Osteocyte (in vitro differentiated cells): ENCODE data around the gene PPEF2. TPM values are rescaled to one million over a fixed set of nuclear protein-coding genes. Genes with fewer than 3 reads are reported as not detected.

Experiments used
- DNase-seq: peaks from one replicate; pipeline ENCODE4 v3.0.0; 2021; ENCODE audit warnings: mixed read lengths; ENCODE audit not compliant: unreplicated experiment; ENCODE audit errors: extremely low spot score
- H3K27ac Mint-ChIP-seq: one replicate; pipeline ENCODE4 v1.8.0; 2021; ENCODE audit warnings: mild to moderate bottlenecking, mixed read lengths; ENCODE audit not compliant: unreplicated experiment
- H3K27me3 Mint-ChIP-seq: one replicate; pipeline ENCODE4 v1.8.0; 2021; ENCODE audit warnings: mixed read lengths; ENCODE audit not compliant: unreplicated experiment
- H3K36me3 Mint-ChIP-seq: one replicate; pipeline ENCODE4 v1.8.0; 2021; ENCODE audit warnings: mixed read lengths; ENCODE audit not compliant: unreplicated experiment
- H3K4me1 Mint-ChIP-seq: one replicate; pipeline ENCODE4 v1.8.0; 2021; ENCODE audit warnings: mixed read lengths; ENCODE audit not compliant: unreplicated experiment
- H3K4me3 Mint-ChIP-seq: one replicate; pipeline ENCODE4 v1.8.0; 2021; ENCODE audit warnings: mild to moderate bottlenecking, moderate library complexity, mixed read lengths; ENCODE audit not compliant: unreplicated experiment
- H3K9me3 Mint-ChIP-seq: one replicate; pipeline ENCODE4 v1.8.0; 2021; ENCODE audit warnings: mixed read lengths; ENCODE audit not compliant: unreplicated experiment
- total RNA-seq: library from RNA; stranded (reverse); gene quantifications from 2 replicates; pipeline ENCODE4 v1.2.1, GENCODE V29; 2021
- TF ChIP-seq, protein P1 (sequence below): fragments of 200-600 bp; sonication (generic); IDR thresholded peaks from 2 replicates; pipeline ENCODE4 v1.5.0; 2021; ENCODE audit warnings: antibody characterized with exemption, mild to moderate bottlenecking, moderate library complexity

The PPEF2 gene
- total RNA-seq, 1 donor from 2014 or later = not detected

DNA sequence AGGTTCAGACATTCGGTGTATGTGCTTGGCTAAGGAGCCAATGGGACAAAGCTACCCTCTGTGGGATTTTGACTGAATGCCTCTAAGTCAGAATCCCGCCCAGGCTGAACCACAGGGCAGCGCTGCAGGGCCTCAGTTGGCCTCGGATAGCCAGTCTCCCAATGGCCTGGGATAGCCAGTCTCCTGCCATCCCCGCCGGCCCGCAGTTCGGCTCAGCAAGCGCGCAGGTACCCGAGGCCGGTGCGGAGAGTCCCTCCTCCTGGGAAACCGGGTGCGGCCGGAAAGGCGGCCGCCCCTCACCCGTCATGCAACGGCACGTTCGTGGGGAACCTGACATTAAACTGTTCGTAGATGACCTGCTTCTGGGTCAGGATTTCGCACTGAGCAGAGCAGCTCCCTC is 16.1 kb downstream of the PPEF2 start:
- H3K27me3 Mint-ChIP-seq = peaks cover 24% of the 10 kb centered on the region
- no peaks in the 10 kb centered on the region for H3K36me3 Mint-ChIP-seq
- no peak overlapping the region for H3K27ac Mint-ChIP-seq
- no peak overlapping the region for H3K4me3 Mint-ChIP-seq
- H3K4me1 Mint-ChIP-seq = no peaks in the 10 kb centered on the region
- no peaks in the 10 kb centered on the region for H3K9me3 Mint-ChIP-seq
- no peak for DNase-seq
- TF ChIP-seq, protein P1, sequence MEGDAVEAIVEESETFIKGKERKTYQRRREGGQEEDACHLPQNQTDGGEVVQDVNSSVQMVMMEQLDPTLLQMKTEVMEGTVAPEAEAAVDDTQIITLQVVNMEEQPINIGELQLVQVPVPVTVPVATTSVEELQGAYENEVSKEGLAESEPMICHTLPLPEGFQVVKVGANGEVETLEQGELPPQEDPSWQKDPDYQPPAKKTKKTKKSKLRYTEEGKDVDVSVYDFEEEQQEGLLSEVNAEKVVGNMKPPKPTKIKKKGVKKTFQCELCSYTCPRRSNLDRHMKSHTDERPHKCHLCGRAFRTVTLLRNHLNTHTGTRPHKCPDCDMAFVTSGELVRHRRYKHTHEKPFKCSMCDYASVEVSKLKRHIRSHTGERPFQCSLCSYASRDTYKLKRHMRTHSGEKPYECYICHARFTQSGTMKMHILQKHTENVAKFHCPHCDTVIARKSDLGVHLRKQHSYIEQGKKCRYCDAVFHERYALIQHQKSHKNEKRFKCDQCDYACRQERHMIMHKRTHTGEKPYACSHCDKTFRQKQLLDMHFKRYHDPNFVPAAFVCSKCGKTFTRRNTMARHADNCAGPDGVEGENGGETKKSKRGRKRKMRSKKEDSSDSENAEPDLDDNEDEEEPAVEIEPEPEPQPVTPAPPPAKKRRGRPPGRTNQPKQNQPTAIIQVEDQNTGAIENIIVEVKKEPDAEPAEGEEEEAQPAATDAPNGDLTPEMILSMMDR = no peak

DNA sequence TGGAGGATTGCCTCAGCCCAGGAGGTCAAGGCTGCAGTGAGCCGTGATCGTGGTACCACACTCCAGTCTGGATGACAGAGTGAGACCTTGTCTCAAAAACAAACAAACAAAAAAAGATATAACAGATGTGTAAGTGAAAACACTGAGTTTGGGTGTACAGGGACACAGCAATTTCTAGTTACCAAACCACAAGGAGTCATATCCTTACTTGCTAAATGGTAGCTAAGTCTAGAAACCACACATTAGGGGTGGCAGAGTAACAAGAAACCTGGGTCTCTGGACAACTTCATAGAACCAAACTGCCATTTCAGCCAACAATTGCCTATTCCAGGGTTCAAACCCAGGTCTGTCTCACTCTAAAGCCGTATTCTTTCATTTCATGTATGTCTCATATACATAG is 20.8 kb downstream of the PPEF2 start:
- Mint-ChIP-seq H3K27me3 (peaks cover 38% of the 10 kb centered on the region), H3K4me3 (no peak overlapping the region), H3K27ac (no peak overlapping the region), H3K9me3 (no peaks in the 10 kb centered on the region), H3K36me3 (no peaks in the 10 kb centered on the region), H3K4me1 (no peaks in the 10 kb centered on the region)
- TF ChIP-seq, protein P1 = no peak
- no peak for DNase-seq

DNA sequence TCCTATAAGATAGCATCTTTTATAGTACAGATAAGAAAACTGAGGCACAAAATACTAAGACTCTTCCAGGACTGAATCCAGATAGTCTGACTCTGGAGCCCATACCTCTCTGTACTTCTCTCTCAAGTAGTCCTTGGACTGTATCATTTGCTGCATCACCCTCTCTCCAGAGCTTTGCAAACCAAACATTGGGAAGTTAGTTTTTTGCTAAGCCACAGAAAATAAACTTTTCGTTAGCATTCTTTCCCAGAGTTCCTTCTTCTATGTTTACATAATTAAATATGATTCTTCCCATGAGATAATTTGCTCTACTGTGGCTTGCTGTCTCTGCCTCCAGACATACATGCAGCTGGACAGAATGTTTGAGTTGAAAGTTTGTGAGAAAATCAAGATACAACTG is 22.0 kb downstream of the PPEF2 start:
- Mint-ChIP-seq H3K4me3 (no peak overlapping the region), H3K4me1 (no peaks in the 10 kb centered on the region), H3K27ac (no peak overlapping the region), H3K36me3 (no peaks in the 10 kb centered on the region), H3K9me3 (no peaks in the 10 kb centered on the region), H3K27me3 (peaks cover 43% of the 10 kb centered on the region)
- TF ChIP-seq, protein P1 = no peak
- DNase-seq = no peak

DNA sequence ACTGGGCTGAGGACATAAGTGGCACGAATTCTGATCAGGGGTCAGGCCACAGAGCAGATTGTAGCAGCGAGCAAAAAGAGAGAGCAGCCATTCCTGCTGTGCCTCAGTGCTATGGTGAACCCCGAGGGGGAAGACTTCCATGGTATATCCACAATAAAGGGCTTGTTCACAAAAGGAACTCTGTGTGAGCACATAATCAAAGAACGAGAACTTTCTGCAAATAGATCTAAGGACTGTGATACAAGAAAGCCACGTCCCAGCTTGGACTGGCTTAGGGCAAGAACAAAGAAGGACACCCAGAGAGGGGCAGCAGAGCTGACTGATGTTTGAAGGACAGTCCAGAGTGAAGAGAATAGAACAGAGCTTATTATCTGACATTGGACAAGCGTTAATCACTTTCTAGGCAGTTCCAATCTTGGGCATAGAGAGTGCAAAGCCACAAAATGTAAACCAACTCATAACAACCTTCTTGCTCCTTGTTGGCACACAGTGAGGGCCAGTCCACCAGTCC is 24.0 kb downstream of the PPEF2 start:
- no peak overlapping the region for H3K27ac Mint-ChIP-seq
- H3K4me3 Mint-ChIP-seq = no peak overlapping the region

DNA sequence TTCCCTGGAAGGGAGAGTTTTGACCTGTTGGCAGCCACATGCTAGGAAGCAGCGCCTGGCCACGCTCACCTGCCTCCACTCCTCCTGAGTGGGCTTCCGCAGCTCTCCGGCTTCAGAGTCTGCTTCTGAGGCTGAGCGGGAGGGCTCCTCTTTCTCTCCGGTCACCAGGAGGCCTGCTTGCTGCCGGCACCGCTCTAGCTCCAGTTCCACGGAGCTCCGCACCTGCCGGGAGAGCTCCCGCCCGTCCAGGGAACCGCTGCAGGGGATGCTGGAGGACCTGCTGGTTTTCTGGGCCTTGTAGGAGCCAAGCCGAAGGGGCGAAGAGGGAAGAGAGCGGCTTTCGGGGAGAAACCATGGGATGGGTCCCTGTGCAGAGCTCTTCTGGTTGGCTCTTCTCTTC is 26.0 kb downstream of the PPEF2 start:
- TF ChIP-seq, protein P1 = no peak
- Mint-ChIP-seq H3K27me3 (peaks cover 45% of the 10 kb centered on the region), H3K36me3 (no peaks in the 10 kb centered on the region), H3K27ac (no peak overlapping the region), H3K4me3 (no peak overlapping the region), H3K9me3 (no peaks in the 10 kb centered on the region), H3K4me1 (no peaks in the 10 kb centered on the region)
- no peak for DNase-seq

More for the DNA sequence above, 24.0 kb downstream of the PPEF2 start:
- H3K4me1 Mint-ChIP-seq = no peaks in the 10 kb centered on the region
- peaks cover 43% of the 10 kb centered on the region for H3K27me3 Mint-ChIP-seq
- H3K36me3 Mint-ChIP-seq = no peaks in the 10 kb centered on the region
- no peaks in the 10 kb centered on the region for H3K9me3 Mint-ChIP-seq
- DNase-seq = no peak
- TF ChIP-seq, protein P1 = no peak
